Epithelial cell of esophagus (primary cell): ENCODE results near the gene MAD2L1BP.
A peak's percentile ranks its signal among the peaks of the same experiment; 100 is the strongest.

Experiments
- DNase-seq: peaks from one replicate; pipeline ENCODE4 v3.0.0; 2010; ENCODE audit warnings: low read depth
- H3K4me3 ChIP-seq: 2 replicates; pipeline ENCODE4 v1.5.1; 2011; ENCODE audit warnings: mild to moderate bottlenecking, low read length, control low read depth
- TF ChIP-seq, protein P1 (sequence below): IDR thresholded peaks from 2 replicates; pipeline ENCODE4 v1.5.1; 2011; ENCODE audit warnings: low read depth, mild to moderate bottlenecking, low read length, control low read depth, inconsistent platforms; ENCODE audit not compliant: insufficient read depth; ENCODE audit errors: missing control alignments

Gene MAD2L1BP

GRCh38 chr6:43608310-43608763 is 27.3 kb upstream of the MAD2L1BP start:
- TF ChIP-seq, protein P1, sequence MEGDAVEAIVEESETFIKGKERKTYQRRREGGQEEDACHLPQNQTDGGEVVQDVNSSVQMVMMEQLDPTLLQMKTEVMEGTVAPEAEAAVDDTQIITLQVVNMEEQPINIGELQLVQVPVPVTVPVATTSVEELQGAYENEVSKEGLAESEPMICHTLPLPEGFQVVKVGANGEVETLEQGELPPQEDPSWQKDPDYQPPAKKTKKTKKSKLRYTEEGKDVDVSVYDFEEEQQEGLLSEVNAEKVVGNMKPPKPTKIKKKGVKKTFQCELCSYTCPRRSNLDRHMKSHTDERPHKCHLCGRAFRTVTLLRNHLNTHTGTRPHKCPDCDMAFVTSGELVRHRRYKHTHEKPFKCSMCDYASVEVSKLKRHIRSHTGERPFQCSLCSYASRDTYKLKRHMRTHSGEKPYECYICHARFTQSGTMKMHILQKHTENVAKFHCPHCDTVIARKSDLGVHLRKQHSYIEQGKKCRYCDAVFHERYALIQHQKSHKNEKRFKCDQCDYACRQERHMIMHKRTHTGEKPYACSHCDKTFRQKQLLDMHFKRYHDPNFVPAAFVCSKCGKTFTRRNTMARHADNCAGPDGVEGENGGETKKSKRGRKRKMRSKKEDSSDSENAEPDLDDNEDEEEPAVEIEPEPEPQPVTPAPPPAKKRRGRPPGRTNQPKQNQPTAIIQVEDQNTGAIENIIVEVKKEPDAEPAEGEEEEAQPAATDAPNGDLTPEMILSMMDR = peak; percentile 86
- DNase-seq = peak; percentile 77
- H3K4me3 ChIP-seq = no peak overlapping the region

DNA sequence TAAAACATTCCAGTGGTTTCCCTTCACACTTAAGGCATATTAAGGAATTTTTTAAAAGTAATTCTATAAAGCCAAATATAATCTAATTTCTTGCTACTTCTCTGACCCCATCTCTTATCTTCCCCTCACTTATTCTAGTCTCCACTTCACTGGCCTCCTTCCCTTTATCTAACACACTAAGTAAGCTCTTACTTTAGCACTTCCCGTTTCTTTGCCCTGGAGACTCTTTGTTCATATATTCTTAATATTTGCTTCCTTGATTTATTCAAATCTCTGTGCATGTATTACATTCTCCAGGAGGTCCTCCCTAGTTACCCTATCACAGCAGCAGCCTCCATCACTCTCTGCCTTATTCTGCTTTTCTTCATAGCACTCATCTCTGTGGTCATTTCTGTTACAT is 26.8 kb upstream of the MAD2L1BP start:
- no peak for DNase-seq
- TF ChIP-seq, protein P1 = no peak
- H3K4me3 ChIP-seq = no peak overlapping the region

GRCh38 chr6:43609402-43609801 is 26.2 kb upstream of the MAD2L1BP start:
- no peak overlapping the region for H3K4me3 ChIP-seq
- TF ChIP-seq, protein P1 = no peak
- no peak for DNase-seq

DNA sequence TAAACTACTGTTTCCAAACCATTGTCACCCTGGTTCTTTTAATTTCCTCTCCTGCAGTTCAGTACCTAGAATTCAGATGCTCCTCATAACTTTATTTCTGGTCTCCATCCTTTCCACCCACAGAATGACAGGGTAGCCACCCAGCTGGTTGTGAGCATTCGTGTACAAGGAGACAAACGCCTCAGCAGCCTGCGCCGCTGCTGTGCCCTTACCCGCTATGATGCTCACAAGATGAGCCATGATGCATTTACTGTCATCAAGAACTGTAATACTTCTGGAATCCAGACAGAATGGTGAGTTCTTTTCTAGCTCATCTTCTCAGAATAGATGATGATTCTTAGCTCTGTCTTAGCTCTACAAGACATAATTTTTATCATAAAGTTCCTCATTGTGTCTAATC is 25.2 kb upstream of the MAD2L1BP start:
- no peak overlapping the region for H3K4me3 ChIP-seq
- TF ChIP-seq, protein P1 = no peak
- no peak for DNase-seq

- TF ChIP-seq, protein P1 = no peak
- no peak for DNase-seq
- H3K4me3 ChIP-seq = no peak overlapping the region
Observed at GRCh38 chr6:43613721-43614395, 21.8 kb upstream of the MAD2L1BP start.

DNA sequence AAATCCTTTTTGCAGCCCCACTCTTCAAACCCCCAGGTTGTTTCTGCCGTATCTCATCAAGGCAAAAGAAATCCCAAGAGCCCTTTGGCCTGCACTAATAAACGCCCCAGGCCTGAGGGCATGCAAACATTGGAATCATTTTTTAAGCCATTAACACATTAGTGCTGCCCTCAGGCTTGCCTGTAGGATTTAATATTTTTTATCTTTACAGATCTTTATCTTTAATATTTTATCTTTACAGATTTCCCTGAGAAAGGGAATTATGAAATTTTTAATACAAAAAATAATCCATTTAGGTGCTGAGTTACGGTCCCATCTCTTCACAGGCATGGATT is 21.3 kb upstream of the MAD2L1BP start:
- no peak overlapping the region for H3K4me3 ChIP-seq
- no peak for DNase-seq
- TF ChIP-seq, protein P1 = no peak

GRCh38 chr6:43616725-43617472 is 18.7 kb upstream of the MAD2L1BP start:
- TF ChIP-seq, protein P1 = no peak
- H3K4me3 ChIP-seq = no peak overlapping the region

More at GRCh38 chr6:43616725-43617472, 18.7 kb upstream of the MAD2L1BP start:
- no peak for DNase-seq
